ENCODE data around the gene MOGAT3. TPM values are rescaled to one million over a fixed set of nuclear protein-coding genes. Genes with fewer than 3 reads are reported as not detected.

Gene MOGAT3
- total and polyA plus RNA-seq, 2 of the 4 experiments (the other 2 are of a cell fraction) = not detected

- H4K20me1 ChIP-seq (ENCODE audit: insufficient read depth, low read length) = no peaks in the 10 kb centered on the region; the same call in 1 of the 2 replicates
- peaks cover 51% of the 10 kb centered on the region for H3K36me3 ChIP-seq (ENCODE audit: control insufficient read depth, insufficient read depth, low read length)
- no peak overlapping the region for H2BK120ac ChIP-seq (ENCODE audit: low read depth, low read length)
- no peaks in the 10 kb centered on the region for H3K9me1 ChIP-seq (ENCODE audit: insufficient read depth, low read length)
- no peak overlapping the region; the same call in 1 of the 2 replicates for H3K4ac ChIP-seq (ENCODE audit: low read depth, low read length)
- no peak overlapping the region for H3K4me2 ChIP-seq (ENCODE audit: low read depth, low read length)
- in situ Hi-C loops (cut with MboI; ENCODE audit: low sequenced_read_pairs) = no loop called here
- no peak overlapping the region for H3K23ac ChIP-seq (ENCODE audit: low read depth, low read length)
- H4K91ac ChIP-seq (ENCODE audit: insufficient read depth, low read depth, low read length) = no peak overlapping the region
- H3K9me3 ChIP-seq (ENCODE audit: control insufficient read depth, insufficient read depth, low read length) = no peaks in the 10 kb centered on the region
- ChIA-PET POLR2A (ENCODE audit: unreplicated experiment) (no interaction called here), CTCF (interaction anchor here (1.1 kb wide), 1 partner anchor 16 kb away, joined by 3 read pairs; no protein-coding TSS in a partner anchor)
- no peak overlapping the region for H3K14ac ChIP-seq (replicated peaks; ENCODE audit: low read depth, low read length)
- WGBS, 2 experiments (ENCODE audit: extremely low coverage in 2 of 2, insufficient read length in 1 of 2) = 93% methylated on average over 3 of the region's 14 CpGs; no CpG with 5 or more reads in 1 of the 2 experiments
- H3K56ac ChIP-seq (ENCODE audit: extremely low read depth, insufficient read depth, low read length) = no peak overlapping the region
- H3K9ac ChIP-seq (ENCODE audit: low read depth, low read length) = no peak overlapping the region
- DNase-seq = no peak
- dilution Hi-C loops (cut with HindIII; ENCODE audit: low sequenced_read_pairs, unreplicated experiment) = no loop called here
- peaks cover under 1% of the 10 kb centered on the region; the same call in 1 of the 2 replicates for H3K27me3 ChIP-seq (ENCODE audit: control insufficient read depth, insufficient read depth, low read length)
- peak overlapping the region; percentile 70 for H2AK9ac ChIP-seq (replicated peaks; ENCODE audit: low read depth, low read length, poor library complexity)
- no peak overlapping the region for H2BK5ac ChIP-seq (ENCODE audit: low read depth, low read length, poor library complexity, severe bottlenecking)
- ATAC-seq (ENCODE audit: low read depth) = no peak
- no peak overlapping the region for H4K5ac ChIP-seq (ENCODE audit: low read depth, low read length)
- no peak overlapping the region for H2BK20ac ChIP-seq (ENCODE audit: low read depth, low read length)
- intact Hi-C loops (cut with micrococcal nuclease) = no loop called here
- no peak overlapping the region for H4K8ac ChIP-seq (ENCODE audit: low read depth in 2 of 2, low read length in 2 of 2)
- no TSS peak for BruUV-seq (replicated peaks)
- H2BK15ac ChIP-seq (ENCODE audit: low read depth, low read length) = no peak overlapping the region
- H2AK5ac ChIP-seq (ENCODE audit: low read depth, low read length) = no peak overlapping the region
- no peak overlapping the region for H3K4me3 ChIP-seq (ENCODE audit: insufficient read depth, low read depth, low read length)
- no peak for TF ChIP-seq BHLHE40 (IDR thresholded peaks at IDR 0.05; ENCODE audit: low read depth, low read length)
- TF ChIP-seq FOS (IDR thresholded peaks at IDR 0.05; ENCODE audit: low read depth, low read length) = no peak
- TF ChIP-seq POLR2A (IDR thresholded peaks at IDR 0.05; ENCODE audit: low read depth, low read length) = no peak
- TF ChIP-seq, protein P1, sequence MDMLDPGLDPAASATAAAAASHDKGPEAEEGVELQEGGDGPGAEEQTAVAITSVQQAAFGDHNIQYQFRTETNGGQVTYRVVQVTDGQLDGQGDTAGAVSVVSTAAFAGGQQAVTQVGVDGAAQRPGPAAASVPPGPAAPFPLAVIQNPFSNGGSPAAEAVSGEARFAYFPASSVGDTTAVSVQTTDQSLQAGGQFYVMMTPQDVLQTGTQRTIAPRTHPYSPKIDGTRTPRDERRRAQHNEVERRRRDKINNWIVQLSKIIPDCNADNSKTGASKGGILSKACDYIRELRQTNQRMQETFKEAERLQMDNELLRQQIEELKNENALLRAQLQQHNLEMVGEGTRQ (IDR thresholded peaks at IDR 0.05; ENCODE audit: low read depth, low read length) = no peak
- TF ChIP-seq CHD1 (IDR thresholded peaks at IDR 0.05; ENCODE audit: low read depth, low read length) = no peak
- no peak for TF ChIP-seq MAZ (IDR thresholded peaks at IDR 0.05; ENCODE audit: borderline replicate concordance, low read depth, low read length)
- TF ChIP-seq CEBPB (IDR thresholded peaks at IDR 0.05; ENCODE audit: low read depth, low read length) = no peak
- TF ChIP-seq NFE2L2 (IDR thresholded peaks at IDR 0.05; ENCODE audit: low read depth, low read length) = no peak
- no peak for TF ChIP-seq MXI1 (IDR thresholded peaks at IDR 0.05; ENCODE audit: borderline replicate concordance, low read depth, low read length)
- no peak for TF ChIP-seq CTCF (conservative IDR thresholded peaks at IDR 0.05; ENCODE audit: low read depth, low read length)
- TF ChIP-seq RCOR1 (IDR thresholded peaks at IDR 0.05; ENCODE audit: insufficient replicate concordance, low read length) = no peak
- TF ChIP-seq SMC3 (IDR thresholded peaks at IDR 0.05; ENCODE audit: low read depth, low read length) = no peak
- TF ChIP-seq RAD21 (IDR thresholded peaks at IDR 0.05; ENCODE audit: low read length) = no peak
- no peak for TF ChIP-seq MAFK (IDR thresholded peaks at IDR 0.05; ENCODE audit: low read depth, low read length)
- no peak for TF ChIP-seq RFX5 (IDR thresholded peaks at IDR 0.05; ENCODE audit: low read depth, low read length)
- TF ChIP-seq, protein P2, sequence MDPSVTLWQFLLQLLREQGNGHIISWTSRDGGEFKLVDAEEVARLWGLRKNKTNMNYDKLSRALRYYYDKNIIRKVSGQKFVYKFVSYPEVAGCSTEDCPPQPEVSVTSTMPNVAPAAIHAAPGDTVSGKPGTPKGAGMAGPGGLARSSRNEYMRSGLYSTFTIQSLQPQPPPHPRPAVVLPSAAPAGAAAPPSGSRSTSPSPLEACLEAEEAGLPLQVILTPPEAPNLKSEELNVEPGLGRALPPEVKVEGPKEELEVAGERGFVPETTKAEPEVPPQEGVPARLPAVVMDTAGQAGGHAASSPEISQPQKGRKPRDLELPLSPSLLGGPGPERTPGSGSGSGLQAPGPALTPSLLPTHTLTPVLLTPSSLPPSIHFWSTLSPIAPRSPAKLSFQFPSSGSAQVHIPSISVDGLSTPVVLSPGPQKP (IDR thresholded peaks at IDR 0.05; ENCODE audit: borderline replicate concordance, low read depth, low read length) = no peak
- H3K4me1 ChIP-seq (ENCODE audit: control insufficient read depth, insufficient read depth, low read length) = no peaks in the 10 kb centered on the region
- no peak overlapping the region for H3K18ac ChIP-seq (ENCODE audit: low read depth, low read length)
- H2AFZ ChIP-seq (replicated peaks; ENCODE audit: low read length, poor library complexity) = peak overlapping the region; percentile 43
- no peaks in the 10 kb centered on the region; a peak in 1 of 4 replicates for H3K79me1 ChIP-seq (ENCODE audit: low read depth in 1 of 2, low read length in 2 of 2)
- H3K27ac ChIP-seq (ENCODE audit: insufficient read depth, low read length) = no peak overlapping the region
These were observed 8.0 kb upstream of the MOGAT3 start for GRCh38 chr7:101208794-101209193.

Measured in IMR-90 (cell line).